Measurements from ENCODE around the gene SNRK.

Gene SNRK

DNA sequence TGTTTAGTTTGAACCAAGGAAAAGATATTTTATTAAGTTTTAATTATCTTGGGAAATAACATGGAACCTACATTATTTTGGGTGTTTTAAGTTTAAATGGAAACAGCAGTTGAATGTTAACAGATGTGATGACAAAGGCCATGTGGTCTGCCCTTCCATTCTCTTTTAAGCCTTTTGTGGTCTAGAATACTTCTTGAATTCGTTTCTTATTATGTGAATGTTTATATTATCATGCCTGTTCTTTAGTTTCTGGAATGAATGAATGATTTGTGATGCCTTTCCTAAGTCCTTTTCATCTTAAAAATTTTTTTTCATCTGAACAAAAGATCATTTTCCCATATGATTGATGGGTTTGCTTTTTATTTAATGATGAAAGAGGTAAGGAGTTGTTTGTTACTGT is 44.6 kb downstream of the SNRK start:
- no peaks in the 10 kb centered on the region for H3K27me3 ChIP-seq (ENCODE audit: insufficient read depth, insufficient read length)
- TF ChIP-seq ZNF274 (IDR thresholded peaks at IDR 0.05; ENCODE audit: low read depth, low read length) (no peak), SUZ12 (IDR thresholded peaks at IDR 0.05; ENCODE audit: extremely low read depth, insufficient read depth, insufficient read length) (no peak), YY1 (IDR thresholded peaks at IDR 0.05; ENCODE audit: insufficient read depth, insufficient read length) (no peak)
- H3K4me1 ChIP-seq (ENCODE audit: insufficient read depth, insufficient read length), result no peaks in the 10 kb centered on the region
- H3K36me3 ChIP-seq (ENCODE audit: insufficient read depth, insufficient read length, low read length), result peaks cover 18% of the 10 kb centered on the region
- no peak for DNase-seq (ENCODE audit: low read depth, low spot score)
- no peak overlapping the region for H3K9ac ChIP-seq (ENCODE audit: insufficient read length, low read depth)
- H3K4me3 ChIP-seq (ENCODE audit: insufficient read length, low read depth), result no peak overlapping the region
- peaks cover 11% of the 10 kb centered on the region for H3K9me3 ChIP-seq (ENCODE audit: insufficient read depth, low read length)

DNA sequence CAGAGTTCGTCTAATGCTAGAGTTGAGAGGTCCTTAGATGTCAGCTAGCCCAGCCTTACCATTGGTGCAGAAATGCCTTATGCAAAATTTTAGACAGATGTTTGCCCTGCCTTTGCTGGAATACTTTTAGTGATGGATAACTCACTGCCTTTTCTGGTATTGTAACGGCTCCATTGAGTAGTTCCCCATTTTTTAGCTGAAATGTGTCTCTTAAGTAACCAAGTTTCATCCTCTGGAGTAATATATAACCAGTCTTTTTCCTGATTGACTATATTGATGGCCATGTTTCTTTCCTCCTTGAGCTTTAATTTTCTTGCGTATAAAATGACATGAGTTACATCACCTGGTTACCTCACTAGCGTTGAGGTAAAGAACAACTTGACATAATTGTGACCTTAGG is 45.0 kb downstream of the SNRK start:
- TF ChIP-seq YY1 (IDR thresholded peaks at IDR 0.05; ENCODE audit: insufficient read depth, insufficient read length), result no peak
- no peak for TF ChIP-seq ZNF274 (IDR thresholded peaks at IDR 0.05; ENCODE audit: low read depth, low read length)
- Histone ChIP-seq H3K27me3 (ENCODE audit: insufficient read depth, insufficient read length) (no peaks in the 10 kb centered on the region), H3K4me1 (ENCODE audit: insufficient read depth, insufficient read length) (no peaks in the 10 kb centered on the region), H3K36me3 (ENCODE audit: insufficient read depth, insufficient read length, low read length) (peaks cover 18% of the 10 kb centered on the region), H3K9me3 (ENCODE audit: insufficient read depth, low read length) (peaks cover 15% of the 10 kb centered on the region), H3K9ac (ENCODE audit: insufficient read length, low read depth) (no peak overlapping the region), H3K4me3 (ENCODE audit: insufficient read length, low read depth) (no peak overlapping the region)
- DNase-seq (ENCODE audit: low read depth, low spot score), result no peak

DNA sequence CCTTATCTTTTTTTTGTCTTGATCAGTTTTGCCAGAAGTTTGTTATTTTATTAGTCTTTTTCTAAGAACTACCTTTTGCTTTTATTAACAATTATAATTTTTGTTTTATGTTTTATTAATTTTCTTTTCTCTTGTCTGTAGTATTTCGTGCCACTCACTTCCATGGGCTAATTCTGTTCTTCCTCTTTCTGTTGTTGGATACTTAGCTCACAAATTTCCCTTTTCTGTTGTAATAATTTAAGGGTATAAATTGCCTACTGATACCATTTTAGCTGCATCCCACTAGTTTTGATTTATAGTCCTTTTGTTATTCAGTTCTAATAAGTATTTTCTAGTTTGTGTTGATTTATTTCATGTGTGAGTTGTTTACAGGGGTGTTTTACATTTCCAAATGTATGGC is 48.6 kb downstream of the SNRK start:
- Histone ChIP-seq H3K4me3 (ENCODE audit: insufficient read length, low read depth) (no peak overlapping the region), H3K9ac (ENCODE audit: insufficient read length, low read depth) (no peak overlapping the region), H3K36me3 (ENCODE audit: insufficient read depth, insufficient read length, low read length) (peaks cover 26% of the 10 kb centered on the region), H3K27me3 (ENCODE audit: insufficient read depth, insufficient read length) (no peaks in the 10 kb centered on the region), H3K4me1 (ENCODE audit: insufficient read depth, insufficient read length) (no peaks in the 10 kb centered on the region), H3K9me3 (ENCODE audit: insufficient read depth, low read length) (peaks cover 41% of the 10 kb centered on the region)
- TF ChIP-seq SUZ12 (IDR thresholded peaks at IDR 0.05; ENCODE audit: extremely low read depth, insufficient read depth, insufficient read length), result no peak
- no peak for TF ChIP-seq YY1 (IDR thresholded peaks at IDR 0.05; ENCODE audit: insufficient read depth, insufficient read length)
- no peak for TF ChIP-seq ZNF274 (IDR thresholded peaks at IDR 0.05; ENCODE audit: low read depth, low read length)
- no peak for DNase-seq (ENCODE audit: low read depth, low spot score)

DNA sequence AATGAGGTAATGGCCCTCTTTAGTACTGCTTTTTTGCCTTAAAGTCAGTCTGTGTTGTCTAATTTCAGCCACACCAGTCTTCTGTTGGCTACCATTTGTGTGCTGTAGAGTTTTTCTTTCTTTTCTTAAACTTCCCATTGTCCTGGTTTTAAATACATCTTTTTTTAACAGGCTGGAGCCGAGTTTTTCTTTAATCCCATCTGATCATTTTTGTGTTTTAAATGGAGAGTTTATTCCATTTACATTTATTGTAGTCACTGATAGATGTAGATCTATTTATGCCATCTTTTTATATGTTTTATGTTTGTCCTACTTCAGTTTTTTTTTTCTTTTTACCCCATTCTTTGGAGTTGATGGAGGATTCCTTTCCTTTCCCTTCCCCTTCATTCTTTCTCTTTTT is 49.5 kb downstream of the SNRK start:
- H3K27me3 ChIP-seq (ENCODE audit: insufficient read depth, insufficient read length), result no peaks in the 10 kb centered on the region
- no peaks in the 10 kb centered on the region for H3K4me1 ChIP-seq (ENCODE audit: insufficient read depth, insufficient read length)
- TF ChIP-seq SUZ12 (IDR thresholded peaks at IDR 0.05; ENCODE audit: extremely low read depth, insufficient read depth, insufficient read length) (no peak), ZNF274 (IDR thresholded peaks at IDR 0.05; ENCODE audit: low read depth, low read length) (no peak)
- no peak for DNase-seq (ENCODE audit: low read depth, low spot score)
- peaks cover 34% of the 10 kb centered on the region for H3K36me3 ChIP-seq (ENCODE audit: insufficient read depth, insufficient read length, low read length)
- no peak overlapping the region for H3K9ac ChIP-seq (ENCODE audit: insufficient read length, low read depth)
- H3K9me3 ChIP-seq (ENCODE audit: insufficient read depth, low read length), result peaks cover 41% of the 10 kb centered on the region
- no peak overlapping the region for H3K4me3 ChIP-seq (ENCODE audit: insufficient read length, low read depth)

DNA sequence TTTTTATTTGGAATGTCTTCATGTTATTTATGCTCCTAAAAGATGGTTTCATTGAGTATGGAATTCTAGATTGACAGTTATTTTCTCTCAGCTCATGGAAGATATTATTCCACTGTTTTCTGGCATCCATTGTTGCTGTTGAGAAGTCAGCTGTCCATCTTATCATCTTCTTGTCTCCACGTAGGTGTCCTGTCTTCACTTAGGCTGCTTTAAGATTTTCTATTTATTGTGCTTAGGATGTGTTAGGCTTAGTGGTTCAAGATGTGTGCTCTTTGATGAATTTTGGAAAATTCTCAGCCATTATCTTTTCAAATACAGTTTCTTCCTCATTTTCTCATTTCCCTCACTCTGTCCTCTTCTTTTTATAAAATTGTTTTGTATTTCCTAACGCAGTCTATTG is 52.0 kb downstream of the SNRK start:
- Histone ChIP-seq H3K27me3 (ENCODE audit: insufficient read depth, insufficient read length) (no peaks in the 10 kb centered on the region), H3K4me1 (ENCODE audit: insufficient read depth, insufficient read length) (no peaks in the 10 kb centered on the region), H3K36me3 (ENCODE audit: insufficient read depth, insufficient read length, low read length) (peaks cover 43% of the 10 kb centered on the region), H3K4me3 (ENCODE audit: insufficient read length, low read depth) (no peak overlapping the region), H3K9me3 (ENCODE audit: insufficient read depth, low read length) (peaks cover 41% of the 10 kb centered on the region), H3K9ac (ENCODE audit: insufficient read length, low read depth) (no peak overlapping the region)
- no peak for DNase-seq (ENCODE audit: low read depth, low spot score)
- TF ChIP-seq SUZ12 (IDR thresholded peaks at IDR 0.05; ENCODE audit: extremely low read depth, insufficient read depth, insufficient read length), result no peak
- TF ChIP-seq YY1 (IDR thresholded peaks at IDR 0.05; ENCODE audit: insufficient read depth, insufficient read length), result no peak
- no peak for TF ChIP-seq ZNF274 (IDR thresholded peaks at IDR 0.05; ENCODE audit: low read depth, low read length)

DNA sequence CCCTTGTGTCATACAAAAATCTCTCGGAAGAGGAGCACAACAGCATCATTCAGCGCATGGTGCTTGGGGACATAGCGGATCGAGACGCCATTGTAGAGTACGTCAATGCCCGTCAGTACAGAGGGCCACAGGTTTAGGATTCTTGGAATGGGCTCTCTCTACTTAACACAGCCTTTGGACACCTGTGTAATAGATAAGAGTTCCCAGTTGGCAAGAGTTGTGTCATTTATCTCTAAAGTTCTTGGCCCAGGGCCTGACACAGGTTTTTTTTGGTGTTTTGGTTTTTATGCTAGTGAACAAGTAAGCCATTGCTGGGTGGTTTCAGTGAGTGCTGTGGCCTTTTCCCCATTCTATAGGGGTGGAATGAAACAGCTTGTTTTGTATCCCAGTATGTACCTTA is 54.1 kb downstream of the SNRK start:
- H3K36me3 ChIP-seq (ENCODE audit: insufficient read depth, insufficient read length, low read length), result peaks cover 55% of the 10 kb centered on the region

DNA sequence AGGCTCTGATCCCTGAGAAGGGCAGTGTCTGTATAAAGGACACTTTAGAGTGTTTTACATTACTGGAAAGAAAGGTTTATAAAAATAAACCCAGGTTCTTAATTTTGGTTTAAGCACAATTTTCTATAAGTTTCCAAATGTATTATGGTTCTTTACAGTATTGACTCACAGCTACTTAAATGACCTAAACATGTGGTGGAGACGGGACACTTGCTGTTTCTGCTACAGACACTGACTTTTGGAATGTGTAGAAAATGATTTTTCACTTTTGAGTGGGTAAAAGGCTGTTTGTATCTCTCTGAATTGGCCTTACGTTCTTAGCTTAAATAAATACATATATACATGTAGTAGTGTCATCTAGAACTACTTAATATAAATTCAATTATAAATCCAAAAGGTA is 55.4 kb downstream of the SNRK start:
- DNase-seq (ENCODE audit: low read depth, low spot score), result no peak
- Histone ChIP-seq H3K4me1 (ENCODE audit: insufficient read depth, insufficient read length) (no peaks in the 10 kb centered on the region), H3K9me3 (ENCODE audit: insufficient read depth, low read length) (peaks cover 24% of the 10 kb centered on the region), H3K36me3 (ENCODE audit: insufficient read depth, insufficient read length, low read length) (peaks cover 62% of the 10 kb centered on the region), H3K4me3 (ENCODE audit: insufficient read length, low read depth) (no peak overlapping the region), H3K9ac (ENCODE audit: insufficient read length, low read depth) (no peak overlapping the region), H3K27me3 (ENCODE audit: insufficient read depth, insufficient read length) (no peaks in the 10 kb centered on the region)
- TF ChIP-seq SUZ12 (IDR thresholded peaks at IDR 0.05; ENCODE audit: extremely low read depth, insufficient read depth, insufficient read length) (no peak), ZNF274 (IDR thresholded peaks at IDR 0.05; ENCODE audit: low read depth, low read length) (no peak), YY1 (IDR thresholded peaks at IDR 0.05; ENCODE audit: insufficient read depth, insufficient read length) (no peak)

More for the DNA sequence above, 54.1 kb downstream of the SNRK start:
- Histone ChIP-seq H3K4me1 (ENCODE audit: insufficient read depth, insufficient read length) (no peaks in the 10 kb centered on the region), H3K9me3 (ENCODE audit: insufficient read depth, low read length) (peaks cover 36% of the 10 kb centered on the region), H3K4me3 (ENCODE audit: insufficient read length, low read depth) (no peak overlapping the region), H3K9ac (ENCODE audit: insufficient read length, low read depth) (no peak overlapping the region), H3K27me3 (ENCODE audit: insufficient read depth, insufficient read length) (no peaks in the 10 kb centered on the region)
- TF ChIP-seq SUZ12 (IDR thresholded peaks at IDR 0.05; ENCODE audit: extremely low read depth, insufficient read depth, insufficient read length), result no peak
- no peak for TF ChIP-seq ZNF274 (IDR thresholded peaks at IDR 0.05; ENCODE audit: low read depth, low read length)
- DNase-seq (ENCODE audit: low read depth, low spot score), result no peak

DNA sequence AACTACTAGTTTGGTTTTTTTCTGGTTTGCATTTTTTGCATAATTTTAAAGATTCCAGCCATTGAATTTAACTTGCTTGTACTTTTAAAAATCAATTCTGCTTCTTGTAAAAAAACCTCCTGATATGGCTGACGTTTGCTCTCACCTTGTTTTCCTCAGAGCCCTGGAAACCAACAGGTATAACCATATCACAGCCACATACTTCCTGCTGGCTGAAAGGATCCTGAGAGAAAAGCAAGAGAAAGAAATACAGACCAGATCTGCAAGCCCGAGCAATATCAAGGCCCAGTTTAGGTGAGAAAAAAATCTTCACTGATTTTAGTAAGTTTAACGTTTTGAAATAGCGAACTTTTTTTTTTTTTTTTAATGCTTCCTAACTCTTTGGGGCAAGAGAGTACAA is 56.8 kb downstream of the SNRK start:
- H3K4me1 ChIP-seq (ENCODE audit: insufficient read depth, insufficient read length), result no peaks in the 10 kb centered on the region
- DNase-seq (ENCODE audit: low read depth, low spot score), result no peak
- no peak overlapping the region for H3K9ac ChIP-seq (ENCODE audit: insufficient read length, low read depth)
- peaks cover 71% of the 10 kb centered on the region for H3K36me3 ChIP-seq (ENCODE audit: insufficient read depth, insufficient read length, low read length)
- no peak overlapping the region for H3K4me3 ChIP-seq (ENCODE audit: insufficient read length, low read depth)
- TF ChIP-seq YY1 (IDR thresholded peaks at IDR 0.05; ENCODE audit: insufficient read depth, insufficient read length) (no peak), ZNF274 (IDR thresholded peaks at IDR 0.05; ENCODE audit: low read depth, low read length) (no peak), SUZ12 (IDR thresholded peaks at IDR 0.05; ENCODE audit: extremely low read depth, insufficient read depth, insufficient read length) (no peak)
- H3K9me3 ChIP-seq (ENCODE audit: insufficient read depth, low read length), result peaks cover 11% of the 10 kb centered on the region
- no peaks in the 10 kb centered on the region for H3K27me3 ChIP-seq (ENCODE audit: insufficient read depth, insufficient read length)

All from NT2/D1 (cell line).